ENCODE results near the gene EPS8L2.

- TF ChIP-seq, protein P1, sequence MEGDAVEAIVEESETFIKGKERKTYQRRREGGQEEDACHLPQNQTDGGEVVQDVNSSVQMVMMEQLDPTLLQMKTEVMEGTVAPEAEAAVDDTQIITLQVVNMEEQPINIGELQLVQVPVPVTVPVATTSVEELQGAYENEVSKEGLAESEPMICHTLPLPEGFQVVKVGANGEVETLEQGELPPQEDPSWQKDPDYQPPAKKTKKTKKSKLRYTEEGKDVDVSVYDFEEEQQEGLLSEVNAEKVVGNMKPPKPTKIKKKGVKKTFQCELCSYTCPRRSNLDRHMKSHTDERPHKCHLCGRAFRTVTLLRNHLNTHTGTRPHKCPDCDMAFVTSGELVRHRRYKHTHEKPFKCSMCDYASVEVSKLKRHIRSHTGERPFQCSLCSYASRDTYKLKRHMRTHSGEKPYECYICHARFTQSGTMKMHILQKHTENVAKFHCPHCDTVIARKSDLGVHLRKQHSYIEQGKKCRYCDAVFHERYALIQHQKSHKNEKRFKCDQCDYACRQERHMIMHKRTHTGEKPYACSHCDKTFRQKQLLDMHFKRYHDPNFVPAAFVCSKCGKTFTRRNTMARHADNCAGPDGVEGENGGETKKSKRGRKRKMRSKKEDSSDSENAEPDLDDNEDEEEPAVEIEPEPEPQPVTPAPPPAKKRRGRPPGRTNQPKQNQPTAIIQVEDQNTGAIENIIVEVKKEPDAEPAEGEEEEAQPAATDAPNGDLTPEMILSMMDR (IDR thresholded peaks at IDR 0.05): no peak
- no peak for TF ChIP-seq POLR2A (IDR thresholded peaks at IDR 0.05)
Observed at GRCh38 chr11:746289-747157, 40.5 kb downstream of the EPS8L2 start.

Measured in esophagus squamous epithelium (tissue), 4 donors.